GM18951 (cell line): ENCODE results near the gene EML3.
"Not testable (repeated sequence)": the region's sequence is repeated elsewhere in the genome, so short reads cannot be mapped to it uniquely, and the experiment has no call there.

Experiments used
- POLR2A ChIP-seq: IDR thresholded peaks from 4 replicates; pipeline ENCODE4 v1.6.1; 2011; ENCODE audit warnings: mild to moderate bottlenecking; ENCODE audit not compliant: insufficient read length, insufficient read depth; ENCODE audit errors: extremely low read depth
- in situ Hi-C: fragments of 300-500 bp; cut with MboI; formaldehyde crosslinking; loops from one replicate; pipeline ENCODE4 v1.12.0; 2022; ENCODE audit warnings: low sequenced_read_pairs, mixed read lengths, inconsistent platforms; ENCODE audit not compliant: unreplicated experiment

The EML3 gene

GRCh38 chr11:62600367-62601121 is 12.0 kb downstream of the EML3 start:
- TF ChIP-seq POLR2A: no peak

GRCh38 chr11:62599901-62600300 is 12.7 kb downstream of the EML3 start:
- TF ChIP-seq POLR2A: no peak
- in situ Hi-C loops: no loop called here

More at GRCh38 chr11:62600367-62601121, 12.0 kb downstream of the EML3 start:
- in situ Hi-C loops: no loop called here

- in situ Hi-C loops: no loop called here
- TF ChIP-seq POLR2A: no peak
Observed at GRCh38 chr11:62599069-62599696, 13.4 kb downstream of the EML3 start.

GRCh38 chr11:62595124-62595523 is 17.5 kb downstream of the EML3 start:
- TF ChIP-seq POLR2A: no peak
- in situ Hi-C loops: no loop called here

- peak; percentile 18 for TF ChIP-seq POLR2A
- in situ Hi-C loops: no loop called here
Observed at GRCh38 chr11:62593434-62594044, 19.0 kb downstream of the EML3 start.

- no peak for TF ChIP-seq POLR2A
- in situ Hi-C loops: no loop called here
Observed at GRCh38 chr11:62592989-62593421, 19.6 kb downstream of the EML3 start.

GRCh38 chr11:62592146-62592815 is 20.3 kb downstream of the EML3 start:
- no peak for TF ChIP-seq POLR2A
- in situ Hi-C loops: no loop called here

- TF ChIP-seq POLR2A: peak; percentile 97
- in situ Hi-C loops: no loop called here
Observed at GRCh38 chr11:62591448-62592145, 21.0 kb downstream of the EML3 start, which contains the start of gene TUT1. TUT1 (minus strand) TSS chr11:62591523; CDS start chr11:62591485, 38 bp downstream.

GRCh38 chr11:62588966-62589637 is 23.5 kb downstream of the EML3 start:
- in situ Hi-C loops: no loop called here
- TF ChIP-seq POLR2A: no peak

GRCh38 chr11:62585356-62585755 is 27.2 kb downstream of the EML3 start:
- in situ Hi-C loops: not testable (repeated sequence)

GRCh38 chr11:62581735-62582134 is 30.8 kb downstream of the EML3 start:
- in situ Hi-C loops: not testable (repeated sequence)

GRCh38 chr11:62580959-62581715 is 31.4 kb downstream of the EML3 start:
- in situ Hi-C loops: no loop called here
- TF ChIP-seq POLR2A: no peak
